HepG2 (cell line): ENCODE measurements around the gene RCE1. TPM values are rescaled to one million over a fixed set of nuclear protein-coding genes. Genes with fewer than 3 reads are reported as not detected.
A peak's percentile ranks its signal among the peaks of the same experiment; 100 is the strongest.

Source experiments
- ATAC-seq: fragments of 200-7000 bp; cut with Tn5 transposase; 3 replicates; pipeline ENCODE4 v1.9.1; 2020; ENCODE audit warnings: mild to moderate bottlenecking, moderate library complexity
- BruUV-seq: library from RNA; stranded (reverse); fragments of 400-500 nt; replicated peaks from 2 replicates; lab custom pipeline; 2021; lab: Mats Ljungman, UMichigan
- CTCF ChIA-PET: fragments of 300-600 bp; formaldehyde crosslinking; extraction: SDS; loops from one replicate; lab custom pipeline; 2021; ENCODE audit warnings: low total read pairs, inconsistent platforms, low intra/inter-chr PET ratio; lab: Yijun Ruan, JAX
- POLR2A ChIA-PET: fragments of 350-600 bp; sonication (Branson Sonifier 250); formaldehyde crosslinking; loops from one replicate; lab custom pipeline; 2020; ENCODE audit warnings: antibody characterized with exemption, inconsistent platforms; lab: Yijun Ruan, JAX
- DNase-seq: peaks from one replicate; pipeline ENCODE4 v3.0.0-alpha.2; 2015; ENCODE audit warnings: low spot score
- FAIRE-seq: peaks from 3 replicates; lab custom pipeline; 2011; peaks lifted over from hg19 to GRCh38; lab: Jason Lieb, UNC
- H2AFZ ChIP-seq: one replicate; pipeline ENCODE4 v1.6.1; 2011; ENCODE audit warnings: low read length, inconsistent platforms
- H3K27ac ChIP-seq: fragments of 300-600 bp; 3 replicates; pipeline ENCODE4 v1.8.0; 2011; ENCODE audit warnings: mixed run types, mild to moderate bottlenecking, mixed read lengths, low read length, inconsistent platforms; ENCODE audit not compliant: insufficient read depth; ENCODE audit errors: extremely low read length
- H3K27me3 ChIP-seq, 2 experiments: fragments of 200-600 bp in 1 of 2; 2 replicates in 1 of 2; 3 replicates in 1 of 2; pipeline versions ENCODE4 v1.6.0 to v1.8.0; 2011; ENCODE audit warnings: low read length in 2 of 2, mild to moderate bottlenecking in 2 of 2, moderate library complexity in 2 of 2, inconsistent platforms in 1 of 2; ENCODE audit not compliant: insufficient read depth in 2 of 2, control insufficient read depth in 1 of 2
- H3K36me3 ChIP-seq, 2 experiments: fragments of 200-600 bp in 1 of 2; replicated peaks in 1 of 2; 2 replicates in 1 of 2; 3 replicates in 1 of 2; pipeline versions ENCODE4 v1.5.1 to v1.8.0; 2011; ENCODE audit warnings: low read length in 2 of 2, inconsistent platforms in 1 of 2; ENCODE audit not compliant: insufficient read depth in 2 of 2, control insufficient read depth in 1 of 2
- H3K4me1 ChIP-seq: 2 replicates; pipeline ENCODE4 v1.5.1; 2012; ENCODE audit warnings: low read length, inconsistent platforms; ENCODE audit not compliant: insufficient read depth
- H3K4me2 ChIP-seq: 2 replicates; pipeline ENCODE4 v1.6.0; 2011; ENCODE audit warnings: low read depth, low read length, inconsistent platforms
- H3K4me3 ChIP-seq, 3 experiments: fragments of 200-600 bp in 1 of 3; sonication (generic), shearing (Covaris generic) in 1 of 3; replicated peaks in 1 of 3; 2 replicates each; pipeline ENCODE4 v1.5.1; 2011 to 2016; ENCODE audit warnings: low read length in 3 of 3, inconsistent platforms in 2 of 3, low read depth in 2 of 3, mild to moderate bottlenecking in 2 of 3, control low read depth in 1 of 3, mixed read lengths in 1 of 3; ENCODE audit not compliant: insufficient read depth in 1 of 3
- H3K79me2 ChIP-seq: one replicate; pipeline ENCODE4 v1.6.1; 2011; ENCODE audit warnings: low read length, inconsistent platforms; ENCODE audit not compliant: insufficient read depth
- H3K9ac ChIP-seq: 2 replicates; pipeline ENCODE4 v1.6.0; 2011; ENCODE audit warnings: mild to moderate bottlenecking, low read depth, low read length, inconsistent platforms; ENCODE audit not compliant: insufficient read depth
- H3K9me3 ChIP-seq: 2 replicates; pipeline ENCODE4 v1.5.1; 2012; ENCODE audit warnings: mild to moderate bottlenecking, low read length
- H4K20me1 ChIP-seq: 2 replicates; pipeline ENCODE4 v1.6.0; 2011; ENCODE audit warnings: inconsistent platforms, mild to moderate bottlenecking, low read length, moderate library complexity; ENCODE audit not compliant: insufficient read depth
- AGO2 ChIP-seq: fragments of 200-400 bp; formaldehyde crosslinking; optimal IDR thresholded peaks from 2 replicates; pipeline ENCODE3; 2017; ENCODE audit warnings: mild to moderate bottlenecking, low read depth, low read length, moderate library complexity
- ATF7 ChIP-seq, 2 experiments: fragments of 450-650 bp in 1 of 2; sonication (generic) in 1 of 2; formaldehyde crosslinking in 1 of 2; IDR thresholded peaks; 2 replicates each; pipeline versions ENCODE4 v1.4.0 to v1.6.1; 2016 to 2020; ENCODE audit warnings: antibody characterized with exemption in 1 of 2, mild to moderate bottlenecking in 1 of 2, missing genetic modification reagents in 1 of 2
- CENPBD1 ChIP-seq: sonication (generic); formaldehyde crosslinking; IDR thresholded peaks from 2 replicates; pipeline ENCODE4 v1.8.0; 2022; ENCODE audit warnings: missing genetic modification reagents, low read depth, mild to moderate bottlenecking, borderline replicate concordance
- GABPB1 ChIP-seq: IDR thresholded peaks from 2 replicates; pipeline ENCODE4 v1.6.1; 2016; ENCODE audit warnings: mild to moderate bottlenecking, missing genetic modification reagents, moderate library complexity, missing compliant biosample characterization
- POGZ ChIP-seq: sonication (generic); formaldehyde crosslinking; IDR thresholded peaks from 2 replicates; pipeline ENCODE4 v1.4.0; 2020; ENCODE audit warnings: mild to moderate bottlenecking, missing genetic modification reagents
- RBM22 ChIP-seq: fragments of 200-400 bp; formaldehyde crosslinking; optimal IDR thresholded peaks from 2 replicates; pipeline ENCODE3; 2017; ENCODE audit warnings: mild to moderate bottlenecking, low read length, moderate library complexity
- TCF7 ChIP-seq: sonication (generic); IDR thresholded peaks from 2 replicates; pipeline ENCODE4 v1.6.1; 2016; ENCODE audit warnings: antibody characterized with exemption, low read depth
- THYN1 ChIP-seq: sonication (generic); formaldehyde crosslinking; IDR thresholded peaks from 2 replicates; pipeline ENCODE4 v1.8.1; 2023; ENCODE audit warnings: low read depth, mild to moderate bottlenecking, moderate library complexity, missing genetic modification reagents, borderline replicate concordance
- WGBS: methylation state at CpG from one replicate; pipeline ENCODE4 v1.1.6; 2017; ENCODE audit warnings: low lambda C conversion rate; 5-methylcytosine and 5-hydroxymethylcytosine counted together
- in situ Hi-C: cut with HindIII; loops from 2 replicates; pipeline ENCODE4 v1.10.0; 2017; ENCODE audit warnings: low pct_unique_long_range_greater_than_20kb; ENCODE audit not compliant: extremely low pct_ligation_motif_present
- intact Hi-C: fragments of 100-400 bp; cut with micrococcal nuclease; formaldehyde crosslinking; loops from one replicate; pipeline ENCODE4 v1.10.0; 2022; ENCODE audit not compliant: unreplicated experiment
- polyA plus RNA-seq, 8 experiments: library from polyadenylated mRNA; depleted of rRNA in 3 of 8; stranded (reverse) in 7 of 8; unstranded in 1 of 8; fragments of >200 nt; fragmentation: Illumina TruSeq in 4 of 8; extraction: Trizol in 4 of 8; gene quantifications; 2 replicates each; pipeline versions ENCODE4 v1.2.1 to v1.2.3, GENCODE V29; 2011 to 2016; ENCODE audit warnings: low read depth in 4 of 8, missing spikeins in 1 of 8, mixed read lengths in 1 of 8; ENCODE audit not compliant: insufficient read depth in 1 of 8
- total RNA-seq, 5 experiments: library from RNA; depleted of rRNA; stranded (reverse); fragments of >200 nt; fragmentation: Illumina TruSeq; extraction: Trizol; gene quantifications; 2 replicates each; pipeline ENCODE4 v1.2.3, GENCODE V29; 2016; ENCODE audit warnings: low read depth in 1 of 5

RCE1 gene
- total and polyA plus RNA-seq, 2 of the 13 experiments (the other 11 are each of a cell fraction or from before 2014, with no cell fraction given), result 22.2 to 22.4 TPM

- H3K27ac ChIP-seq, result no peak overlapping the region
- FAIRE-seq (no peak), DNase-seq (no peak), ATAC-seq (no peak)
- no peaks in the 10 kb centered on the region for H3K79me2 ChIP-seq
- peaks cover 17 to 20% of the 10 kb centered on the region in 2 experiments; a peak in 3 of 5 replicates for H3K36me3 ChIP-seq
- no peak overlapping the region for H2AFZ ChIP-seq
- 98% methylated on average over 17 of the region's 32 CpGs for WGBS
- BruUV-seq, result no TSS peak
- H3K27me3 ChIP-seq, result no peaks in the 10 kb centered on the region
- TF ChIP-seq CENPBD1 (CRISPR knock-in tag) (no peak), AGO2 (peak; percentile 31)
- H3K4me1 ChIP-seq, result no peaks in the 10 kb centered on the region
- ChIA-PET CTCF (no interaction called here), POLR2A (no interaction called here)
- H3K4me2 ChIP-seq, result no peak overlapping the region
- no peaks in the 10 kb centered on the region for H3K9me3 ChIP-seq
- intact Hi-C loops, result no loop called here
- in situ Hi-C loops, result no loop called here
- H4K20me1 ChIP-seq, result no peaks in the 10 kb centered on the region
- no peak overlapping the region for H3K9ac ChIP-seq
- H3K4me3 ChIP-seq, result no peak overlapping the region
These were observed 18.0 kb downstream of the RCE1 start for GRCh38 chr11:66861038-66861773.

GRCh38 chr11:66861774-66862558, 18.7 kb downstream of the RCE1 start:
- Histone ChIP-seq H3K4me1 (no peaks in the 10 kb centered on the region), H3K27ac (no peak overlapping the region), H3K9ac (no peak overlapping the region), H3K79me2 (no peaks in the 10 kb centered on the region), H3K27me3 (no peaks in the 10 kb centered on the region), H3K4me2 (no peak overlapping the region), H4K20me1 (no peaks in the 10 kb centered on the region), H3K4me3 (no peak overlapping the region), H2AFZ (no peak overlapping the region), H3K36me3 (peaks cover 20 to 25% of the 10 kb centered on the region in 2 experiments; a peak in 4 of 5 replicates), H3K9me3 (no peaks in the 10 kb centered on the region)
- no TSS peak for BruUV-seq
- WGBS, result 96% methylated on average over 17 of the region's 30 CpGs
- ChIA-PET CTCF (no interaction called here), POLR2A (no interaction called here)
- ATAC-seq (no peak), FAIRE-seq (no peak), DNase-seq (no peak)
- intact Hi-C loops (no loop called here), in situ Hi-C loops (no loop called here)
- TF ChIP-seq THYN1 (no peak), TCF7 (no peak), ATF7 (IDR thresholded peaks at IDR 0.05) (no peak), ATF7 (CRISPR knock-in tag; IDR thresholded peaks at IDR 0.05) (no peak), POGZ (CRISPR knock-in tag) (no peak), GABPB1 (CRISPR knock-in tag) (no peak), RBM22 (peak; percentile 41)
